ACHN (cell line): ENCODE data around the gene VWA8.
A peak's percentile ranks its signal among the peaks of the same experiment; 100 is the strongest.

Experiments
- DNase-seq: peaks from one replicate; pipeline ENCODE4 v3.0.0-alpha.2; 2015
- in situ Hi-C: cut with HindIII; loops from 2 replicates; pipeline ENCODE4 v1.10.0; 2017; ENCODE audit warnings: low sequenced_read_pairs, low pct_ligation_motif_present, low pct_unique_long_range_greater_than_20kb

Gene VWA8

GRCh38 chr13:41960637-41961465 lies at the start of gene VWA8:
VWA8 (minus strand) TSS chr13:41961109; CDS start chr13:41961015, 94 bp downstream.
- peak; percentile 66 for DNase-seq
- in situ Hi-C loops: no loop called here

DNA sequence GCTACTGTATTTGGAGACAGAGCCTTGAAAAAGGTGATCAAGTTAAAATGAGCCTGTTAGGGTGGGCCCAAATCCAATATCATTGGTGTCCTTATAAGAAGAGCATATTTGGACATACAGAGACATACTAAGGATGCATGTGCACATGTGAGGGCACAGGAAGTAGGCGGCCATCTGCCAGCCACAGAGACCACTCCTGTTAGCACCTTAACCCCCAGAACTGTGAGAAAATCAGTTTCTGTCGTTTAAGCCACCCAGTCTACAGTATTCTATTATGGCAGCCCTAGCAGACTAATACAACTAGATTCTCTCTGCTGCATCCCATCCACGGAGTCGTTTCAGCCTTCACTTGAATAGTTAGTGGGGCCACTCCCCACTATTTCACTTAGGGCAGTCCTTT lies 48.1 kb upstream of the VWA8 start:
- no peak for DNase-seq
- in situ Hi-C loops: no loop called here

DNA sequence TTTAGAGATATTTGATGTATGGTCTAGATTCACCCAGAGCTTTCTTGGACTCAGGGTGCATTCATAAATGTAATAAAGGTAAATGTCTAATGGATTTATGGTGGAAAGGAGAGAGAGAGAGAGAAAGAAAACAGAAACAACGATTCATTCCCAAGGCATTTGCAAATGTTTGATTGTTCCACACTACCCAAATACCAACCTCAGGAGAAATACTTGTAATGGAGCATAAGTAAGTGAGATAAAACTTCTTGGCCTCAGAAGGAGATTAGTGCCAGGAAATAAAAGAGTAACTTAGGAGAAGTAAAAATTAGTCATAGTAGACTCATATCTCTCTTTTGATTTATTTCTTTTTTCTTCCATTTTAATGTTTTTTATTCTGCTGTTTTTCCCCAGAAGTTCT lies 46.9 kb upstream of the VWA8 start:
- DNase-seq: no peak
- in situ Hi-C loops: no loop called here

GRCh38 chr13:42002066-42002465 lies 41.2 kb upstream of the VWA8 start:
- in situ Hi-C loops: no loop called here
- no peak for DNase-seq

DNA sequence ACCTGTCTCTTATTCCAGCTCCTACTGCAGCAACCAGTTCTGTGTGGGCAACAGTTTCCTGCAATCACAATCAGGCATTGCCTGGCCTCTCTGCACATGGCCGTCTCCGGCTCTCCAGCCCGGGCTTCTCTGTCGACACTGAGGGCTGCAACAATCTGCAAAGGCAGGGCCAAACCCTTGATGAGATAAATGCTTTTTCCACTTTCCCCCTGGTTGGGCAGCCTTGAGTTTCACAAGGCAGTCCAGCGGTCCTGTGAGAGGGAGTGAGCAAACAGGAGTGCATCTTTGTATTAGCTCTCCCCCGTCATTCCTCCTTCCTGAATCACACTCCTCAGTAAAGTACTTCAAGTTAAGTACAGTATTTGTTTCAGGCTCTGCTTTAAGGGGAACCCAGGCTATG lies 40.7 kb upstream of the VWA8 start:
- no peak for DNase-seq
- in situ Hi-C loops: no loop called here

- no peak for DNase-seq
- in situ Hi-C loops: no loop called here
Measured at GRCh38 chr13:42000846-42001245, 39.9 kb upstream of the VWA8 start.

GRCh38 chr13:41997396-41997795 lies 36.5 kb upstream of the VWA8 start:
- in situ Hi-C loops: no loop called here
- no peak for DNase-seq

DNA sequence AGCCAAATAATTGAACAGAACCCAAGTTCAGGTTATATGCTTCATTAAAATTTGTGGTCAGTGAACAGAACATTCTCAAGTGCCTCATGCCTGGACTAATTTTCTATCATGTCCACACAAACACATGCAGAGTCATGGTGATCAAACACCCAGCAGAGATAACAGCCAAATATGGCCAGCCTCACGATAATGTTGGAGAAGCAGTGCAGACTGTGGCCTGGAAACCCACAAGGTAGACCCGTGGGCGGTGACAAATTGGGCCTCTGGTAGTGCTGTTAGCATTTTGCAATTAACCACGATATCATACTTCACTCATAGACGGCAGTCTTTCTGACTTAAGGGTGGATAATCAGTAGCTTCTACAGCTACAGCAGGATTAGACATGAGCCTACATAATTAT lies 35.0 kb upstream of the VWA8 start:
- no peak for DNase-seq
- in situ Hi-C loops: no loop called here

DNA sequence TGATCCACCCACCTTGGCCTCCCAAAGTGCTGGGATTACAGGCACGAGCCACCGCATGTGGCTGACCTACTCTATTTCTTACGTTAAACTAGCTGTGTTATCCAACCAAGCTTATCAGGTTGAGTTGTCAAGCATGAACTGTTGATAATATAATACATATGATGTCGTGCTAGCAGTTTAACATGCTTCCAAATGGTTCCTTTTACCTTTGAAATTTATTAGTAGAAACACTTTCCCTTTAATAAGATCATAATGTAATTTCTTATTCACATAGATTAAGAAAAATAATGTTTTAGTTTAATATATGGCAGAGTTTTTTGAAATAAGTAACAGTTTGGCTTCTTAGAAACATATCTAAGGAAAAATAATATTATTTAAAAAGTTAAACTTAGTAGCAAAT lies 34.4 kb upstream of the VWA8 start:
- in situ Hi-C loops: no loop called here
- DNase-seq: no peak

DNA sequence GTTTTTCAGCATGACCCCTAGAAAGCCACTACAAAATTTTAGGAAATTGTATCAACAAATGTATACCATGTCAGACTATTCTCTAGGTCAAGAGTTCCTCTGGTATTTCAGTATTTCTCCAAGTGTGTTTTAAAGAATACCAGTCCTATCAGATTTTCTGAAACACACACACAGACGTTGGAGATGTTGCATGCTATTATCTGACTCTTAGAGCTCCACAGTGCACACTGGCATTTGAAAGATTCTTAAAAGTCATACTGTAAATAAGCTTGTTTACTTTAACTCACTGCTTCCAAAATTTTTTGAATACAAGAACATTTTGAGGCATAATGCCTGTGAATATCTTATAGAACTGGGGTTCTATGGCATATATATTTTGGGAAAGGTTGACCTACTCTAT lies 33.8 kb upstream of the VWA8 start:
- no peak for DNase-seq
- in situ Hi-C loops: no loop called here

- in situ Hi-C loops: no loop called here
- no peak for DNase-seq
Measured at GRCh38 chr13:41991936-41992335, 31.0 kb upstream of the VWA8 start.

- in situ Hi-C loops: no loop called here
- no peak for DNase-seq
Measured at GRCh38 chr13:41988244-41988643, 27.3 kb upstream of the VWA8 start.

DNA sequence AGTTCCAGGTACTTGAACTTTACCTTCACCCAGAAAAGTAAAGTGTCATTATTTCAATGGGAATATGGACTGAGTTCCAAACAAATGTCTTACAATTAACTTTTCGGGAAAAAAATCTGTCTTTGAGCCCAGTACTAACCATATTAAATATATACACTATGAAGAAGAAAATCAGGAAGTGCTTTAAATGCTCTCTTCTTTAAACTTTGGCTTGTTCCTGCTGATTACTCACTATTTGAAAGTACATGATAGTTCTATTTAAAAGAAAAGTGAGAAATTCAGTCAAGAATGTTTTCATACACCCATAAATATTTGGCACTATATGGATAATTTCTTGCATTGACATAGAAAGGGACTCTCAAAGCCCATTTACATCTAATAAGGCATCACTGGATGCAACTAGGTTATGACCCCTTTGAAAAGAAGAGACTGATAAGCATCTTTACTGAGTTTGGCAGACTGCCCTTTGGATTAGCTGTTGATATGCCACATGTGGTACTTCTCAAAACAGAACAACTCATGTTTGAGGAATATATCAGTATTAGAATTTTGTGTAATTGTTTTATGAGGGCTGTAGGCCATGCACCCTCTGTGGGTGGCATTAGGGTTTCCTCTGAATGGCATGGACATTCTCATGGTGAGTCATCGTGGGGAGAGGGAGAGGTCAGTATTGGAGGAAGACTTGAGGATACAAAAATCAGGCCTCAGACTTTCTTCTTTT lies 25.0 kb upstream of the VWA8 start:
- in situ Hi-C loops: no loop called here
- no peak for DNase-seq

- DNase-seq: no peak
- in situ Hi-C loops: no loop called here
Measured at GRCh38 chr13:41981951-41982715, 21.2 kb upstream of the VWA8 start.

GRCh38 chr13:41978007-41978406 lies 17.1 kb upstream of the VWA8 start:
- DNase-seq: no peak

GRCh38 chr13:41976476-41976875 lies 15.6 kb upstream of the VWA8 start:
- in situ Hi-C loops: no loop called here

More at GRCh38 chr13:41978007-41978406, 17.1 kb upstream of the VWA8 start:
- in situ Hi-C loops: no loop called here

GRCh38 chr13:41974262-41974900 lies 13.5 kb upstream of the VWA8 start:
- in situ Hi-C loops: no loop called here

More at GRCh38 chr13:41976476-41976875, 15.6 kb upstream of the VWA8 start:
- no peak for DNase-seq

GRCh38 chr13:41973247-41973741 lies 12.4 kb upstream of the VWA8 start:
- in situ Hi-C loops: no loop called here
- no peak for DNase-seq

More at GRCh38 chr13:41974262-41974900, 13.5 kb upstream of the VWA8 start:
- no peak for DNase-seq

DNA sequence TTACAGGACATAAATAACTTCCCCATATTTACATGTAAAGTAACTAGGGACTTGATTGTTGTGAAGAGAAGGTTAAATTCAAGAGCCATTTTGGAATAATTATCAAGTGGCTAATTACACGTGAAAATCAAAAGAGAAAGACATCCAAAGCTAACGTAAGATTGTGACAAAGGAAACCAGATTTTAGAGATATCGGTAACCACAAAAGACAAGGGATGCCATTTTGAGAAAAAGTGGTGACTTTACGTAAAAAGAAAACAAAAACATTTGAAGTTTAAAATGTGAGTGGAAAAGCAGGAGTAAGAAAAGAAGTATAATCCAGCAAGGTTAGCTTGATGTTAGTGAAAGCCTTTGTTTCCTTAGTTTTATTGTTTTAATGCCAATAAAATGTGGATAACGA lies 10.9 kb upstream of the VWA8 start:
- DNase-seq: no peak
- in situ Hi-C loops: no loop called here
